ENCODE results near the gene STAT4. TPM values are rescaled to one million over a fixed set of nuclear protein-coding genes. Genes with fewer than 3 reads are reported as not detected.

The STAT4 gene
- total RNA-seq, 1 donor from 2014 or later, result 1.6 TPM

DNA sequence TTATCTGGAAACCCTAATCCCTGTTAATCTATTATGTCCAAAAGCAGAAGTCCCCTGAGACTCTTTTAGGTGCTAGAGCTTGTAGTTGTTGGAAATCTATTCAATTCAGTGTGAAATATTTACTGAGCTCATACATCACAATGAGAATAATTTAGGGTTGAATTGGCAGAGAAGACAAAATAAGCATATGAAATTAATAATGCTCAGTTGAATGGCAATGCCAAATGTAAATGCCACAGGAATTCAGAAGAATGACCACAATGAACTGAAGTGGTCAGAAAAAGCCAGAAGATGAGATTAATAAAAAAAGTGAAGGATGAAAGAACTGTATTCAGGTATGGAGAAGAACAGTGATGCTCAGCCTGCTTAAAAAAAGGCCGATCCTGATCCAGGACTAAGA lies 8.0 kb upstream of the STAT4 start:
- Histone ChIP-seq H3K9me3 (ENCODE audit: insufficient read depth, low read depth, low read length) (no peaks in the 10 kb centered on the region), H3K27me3 (ENCODE audit: insufficient read depth, low read length) (no peaks in the 10 kb centered on the region), H3K27ac (ENCODE audit: low read depth, low read length) (no peak overlapping the region), H3K9ac (ENCODE audit: low read length) (no peak overlapping the region), H4K20me1 (ENCODE audit: insufficient read depth, low read length) (no peaks in the 10 kb centered on the region), H3K4me2 (ENCODE audit: low read length) (no peak overlapping the region), H3K4me1 (ENCODE audit: insufficient read depth, low read length) (no peaks in the 10 kb centered on the region), H2AFZ (ENCODE audit: low read depth, low read length) (no peak overlapping the region), H3K79me2 (ENCODE audit: insufficient read depth, low read length) (no peaks in the 10 kb centered on the region), H3K36me3 (ENCODE audit: insufficient read depth, low read length) (no peaks in the 10 kb centered on the region), H3K4me3 (ENCODE audit: insufficient read depth, low read depth, low read length) (no peak overlapping the region)
- Mint-ChIP-seq H3K9me3 (ENCODE audit: unreplicated experiment) (no peaks in the 10 kb centered on the region), H3K27ac (ENCODE audit: unreplicated experiment) (no peak overlapping the region), H3K36me3 (ENCODE audit: low read depth, unreplicated experiment) (peaks cover 2% of the 10 kb centered on the region), H3K4me1 (ENCODE audit: low read depth, unreplicated experiment) (no peaks in the 10 kb centered on the region), H3K4me3 (ENCODE audit: unreplicated experiment) (no peak overlapping the region), H3K27me3 (ENCODE audit: low read depth, unreplicated experiment) (peaks cover 12% of the 10 kb centered on the region)
- FAIRE-seq, result no peak
- DNase-seq (ENCODE audit: low read depth), result no peak
- TF ChIP-seq, protein P1, sequence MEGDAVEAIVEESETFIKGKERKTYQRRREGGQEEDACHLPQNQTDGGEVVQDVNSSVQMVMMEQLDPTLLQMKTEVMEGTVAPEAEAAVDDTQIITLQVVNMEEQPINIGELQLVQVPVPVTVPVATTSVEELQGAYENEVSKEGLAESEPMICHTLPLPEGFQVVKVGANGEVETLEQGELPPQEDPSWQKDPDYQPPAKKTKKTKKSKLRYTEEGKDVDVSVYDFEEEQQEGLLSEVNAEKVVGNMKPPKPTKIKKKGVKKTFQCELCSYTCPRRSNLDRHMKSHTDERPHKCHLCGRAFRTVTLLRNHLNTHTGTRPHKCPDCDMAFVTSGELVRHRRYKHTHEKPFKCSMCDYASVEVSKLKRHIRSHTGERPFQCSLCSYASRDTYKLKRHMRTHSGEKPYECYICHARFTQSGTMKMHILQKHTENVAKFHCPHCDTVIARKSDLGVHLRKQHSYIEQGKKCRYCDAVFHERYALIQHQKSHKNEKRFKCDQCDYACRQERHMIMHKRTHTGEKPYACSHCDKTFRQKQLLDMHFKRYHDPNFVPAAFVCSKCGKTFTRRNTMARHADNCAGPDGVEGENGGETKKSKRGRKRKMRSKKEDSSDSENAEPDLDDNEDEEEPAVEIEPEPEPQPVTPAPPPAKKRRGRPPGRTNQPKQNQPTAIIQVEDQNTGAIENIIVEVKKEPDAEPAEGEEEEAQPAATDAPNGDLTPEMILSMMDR (IDR thresholded peaks at IDR 0.05; ENCODE audit: insufficient read depth, low read depth, low read length), result no peak
- TF ChIP-seq EZH2 (IDR thresholded peaks at IDR 0.05; ENCODE audit: insufficient read depth, low read length), result no peak

- Histone ChIP-seq H3K27ac (ENCODE audit: low read depth, low read length) (no peak overlapping the region), H3K27me3 (ENCODE audit: insufficient read depth, low read length) (no peaks in the 10 kb centered on the region), H3K4me3 (ENCODE audit: insufficient read depth, low read depth, low read length) (no peak overlapping the region), H2AFZ (ENCODE audit: low read depth, low read length) (no peak overlapping the region), H3K9ac (ENCODE audit: low read length) (no peak overlapping the region), H3K79me2 (ENCODE audit: insufficient read depth, low read length) (no peaks in the 10 kb centered on the region), H3K9me3 (ENCODE audit: insufficient read depth, low read depth, low read length) (no peaks in the 10 kb centered on the region), H3K4me1 (ENCODE audit: insufficient read depth, low read length) (no peaks in the 10 kb centered on the region), H3K36me3 (ENCODE audit: insufficient read depth, low read length) (no peaks in the 10 kb centered on the region), H3K4me2 (ENCODE audit: low read length) (no peak overlapping the region), H4K20me1 (ENCODE audit: insufficient read depth, low read length) (no peaks in the 10 kb centered on the region)
- peaks cover 2% of the 10 kb centered on the region for H3K36me3 Mint-ChIP-seq (ENCODE audit: low read depth, unreplicated experiment)
- H3K4me1 Mint-ChIP-seq (ENCODE audit: low read depth, unreplicated experiment), result no peaks in the 10 kb centered on the region
- H3K4me3 Mint-ChIP-seq (ENCODE audit: unreplicated experiment), result no peak overlapping the region
- FAIRE-seq (no peak), DNase-seq (ENCODE audit: low read depth) (no peak)
- no peak for TF ChIP-seq EZH2 (IDR thresholded peaks at IDR 0.05; ENCODE audit: insufficient read depth, low read length)
- TF ChIP-seq, protein P1 (IDR thresholded peaks at IDR 0.05; ENCODE audit: insufficient read depth, low read depth, low read length), result no peak
- H3K9me3 Mint-ChIP-seq (ENCODE audit: unreplicated experiment), result no peaks in the 10 kb centered on the region
- peaks cover 9% of the 10 kb centered on the region for H3K27me3 Mint-ChIP-seq (ENCODE audit: low read depth, unreplicated experiment)
- no peak overlapping the region for H3K27ac Mint-ChIP-seq (ENCODE audit: unreplicated experiment)
These were observed 7.4 kb upstream of the STAT4 start for GRCh38 chr2:191158193-191158592.

DNA sequence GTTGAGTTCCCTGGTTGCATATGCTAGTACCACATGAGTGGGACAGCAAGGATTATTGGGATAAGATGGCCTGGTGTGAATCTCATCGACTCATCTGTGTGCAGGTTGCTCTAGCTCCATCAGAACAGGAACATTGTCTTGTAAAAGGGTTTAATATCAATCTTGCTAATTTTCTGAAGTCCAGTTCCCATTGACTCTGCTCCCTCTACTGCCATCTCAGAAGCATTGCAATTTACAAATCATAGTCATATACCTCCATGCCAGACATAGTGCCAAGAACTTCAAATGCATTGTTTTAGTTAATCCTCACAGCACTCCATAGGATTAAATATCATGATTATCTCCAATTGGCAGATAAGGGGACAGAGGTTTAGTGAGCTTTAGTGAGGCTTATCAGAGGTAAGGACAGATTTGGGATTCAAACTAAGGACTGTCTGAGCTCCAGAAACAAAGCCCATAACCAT lies 4.8 kb upstream of the STAT4 start:
- no peak overlapping the region for H3K4me3 ChIP-seq (ENCODE audit: insufficient read depth, low read depth, low read length)
- no peaks in the 10 kb centered on the region for H4K20me1 ChIP-seq (ENCODE audit: insufficient read depth, low read length)
- no peak overlapping the region for H3K27ac Mint-ChIP-seq (ENCODE audit: unreplicated experiment)
- TF ChIP-seq, protein P1 (IDR thresholded peaks at IDR 0.05; ENCODE audit: insufficient read depth, low read depth, low read length), result peak; percentile 69
- no peak for TF ChIP-seq EZH2 (IDR thresholded peaks at IDR 0.05; ENCODE audit: insufficient read depth, low read length)
- FAIRE-seq, result peak; percentile 79
- no peaks in the 10 kb centered on the region for H3K36me3 ChIP-seq (ENCODE audit: insufficient read depth, low read length)
- H3K27me3 ChIP-seq (ENCODE audit: insufficient read depth, low read length), result no peaks in the 10 kb centered on the region
- no peak for DNase-seq (ENCODE audit: low read depth)
- H3K4me1 Mint-ChIP-seq (ENCODE audit: low read depth, unreplicated experiment), result peaks cover 10% of the 10 kb centered on the region
- no peaks in the 10 kb centered on the region for H3K9me3 ChIP-seq (ENCODE audit: insufficient read depth, low read depth, low read length)
- H3K4me3 Mint-ChIP-seq (ENCODE audit: unreplicated experiment), result no peak overlapping the region
- no peak overlapping the region for H3K27ac ChIP-seq (ENCODE audit: low read depth, low read length)
- H3K27me3 Mint-ChIP-seq (ENCODE audit: low read depth, unreplicated experiment), result peaks cover 5% of the 10 kb centered on the region
- H3K4me2 ChIP-seq (ENCODE audit: low read length), result no peak overlapping the region
- no peak overlapping the region for H2AFZ ChIP-seq (ENCODE audit: low read depth, low read length)
- H3K9me3 Mint-ChIP-seq (ENCODE audit: unreplicated experiment), result no peaks in the 10 kb centered on the region
- H3K79me2 ChIP-seq (ENCODE audit: insufficient read depth, low read length), result no peaks in the 10 kb centered on the region
- no peaks in the 10 kb centered on the region for H3K36me3 Mint-ChIP-seq (ENCODE audit: low read depth, unreplicated experiment)
- no peaks in the 10 kb centered on the region for H3K4me1 ChIP-seq (ENCODE audit: insufficient read depth, low read length)
- H3K9ac ChIP-seq (ENCODE audit: low read length), result no peak overlapping the region
